SW 1271 (cell line): ENCODE results near the gene CYP2S1.
A peak's percentile ranks its signal among the peaks of the same experiment; 100 is the strongest.
"Not testable (repeated sequence)": the region's sequence is repeated elsewhere in the genome, so short reads cannot be mapped to it uniquely, and the experiment has no call there.

Experiments used
- DNase-seq, 2 experiments: peaks; one replicate each; lab custom pipeline; 2025; lab: John Stamatoyannopoulos, UW

CYP2S1 gene

GRCh38 chr19:41226053-41226873 is 33.2 kb downstream of the CYP2S1 start:
- peak; percentile 75 to 87 for DNase-seq

GRCh38 chr19:41226874-41227390 is 33.9 kb downstream of the CYP2S1 start:
- no peak for DNase-seq

GRCh38 chr19:41228486-41228885 is 35.5 kb downstream of the CYP2S1 start:
- no peak for DNase-seq

- not testable (repeated sequence) for DNase-seq
Observed at GRCh38 chr19:41229338-41229737, 36.3 kb downstream of the CYP2S1 start.

- no peak for DNase-seq
Observed at GRCh38 chr19:41230067-41230857, 37.2 kb downstream of the CYP2S1 start.

GRCh38 chr19:41232686-41233085 is 39.7 kb downstream of the CYP2S1 start:
- no peak for DNase-seq

- DNase-seq, result no peak
Observed at GRCh38 chr19:41233748-41234240, 40.8 kb downstream of the CYP2S1 start.

- no peak for DNase-seq
Observed at GRCh38 chr19:41234512-41235168, 41.6 kb downstream of the CYP2S1 start.

- DNase-seq, result no peak
Observed at GRCh38 chr19:41235480-41235879, 42.5 kb downstream of the CYP2S1 start.

GRCh38 chr19:41238244-41238643 is 45.2 kb downstream of the CYP2S1 start:
- no peak for DNase-seq

GRCh38 chr19:41239363-41239762 is 46.3 kb downstream of the CYP2S1 start:
- no peak for DNase-seq

- no peak for DNase-seq
Observed at GRCh38 chr19:41239961-41240574, 47.0 kb downstream of the CYP2S1 start.

GRCh38 chr19:41241859-41242258 is 48.8 kb downstream of the CYP2S1 start:
- no peak for DNase-seq

- DNase-seq, result no peak
Observed at GRCh38 chr19:41244117-41244516, 51.1 kb downstream of the CYP2S1 start.

- DNase-seq, result no peak
Observed at GRCh38 chr19:41245843-41246242, 52.8 kb downstream of the CYP2S1 start.

- DNase-seq, result no peak
Observed at GRCh38 chr19:41248895-41249294, 55.9 kb downstream of the CYP2S1 start.

GRCh38 chr19:41249707-41250423 is 56.8 kb downstream of the CYP2S1 start:
- no peak for DNase-seq

GRCh38 chr19:41253660-41254059 is 60.6 kb downstream of the CYP2S1 start:
- DNase-seq, result no peak

- DNase-seq, result no peak
Observed at GRCh38 chr19:41255171-41255570, 62.2 kb downstream of the CYP2S1 start.
